Dedifferentiated amniotic fluid mesenchymal stem cell (primary cell): ENCODE data around the gene RNLS.

Experiments used
- DNase-seq: peaks from one replicate; pipeline ENCODE4 v3.0.0-alpha.2; 2016; ENCODE audit errors: extremely low spot score

RNLS gene

DNA sequence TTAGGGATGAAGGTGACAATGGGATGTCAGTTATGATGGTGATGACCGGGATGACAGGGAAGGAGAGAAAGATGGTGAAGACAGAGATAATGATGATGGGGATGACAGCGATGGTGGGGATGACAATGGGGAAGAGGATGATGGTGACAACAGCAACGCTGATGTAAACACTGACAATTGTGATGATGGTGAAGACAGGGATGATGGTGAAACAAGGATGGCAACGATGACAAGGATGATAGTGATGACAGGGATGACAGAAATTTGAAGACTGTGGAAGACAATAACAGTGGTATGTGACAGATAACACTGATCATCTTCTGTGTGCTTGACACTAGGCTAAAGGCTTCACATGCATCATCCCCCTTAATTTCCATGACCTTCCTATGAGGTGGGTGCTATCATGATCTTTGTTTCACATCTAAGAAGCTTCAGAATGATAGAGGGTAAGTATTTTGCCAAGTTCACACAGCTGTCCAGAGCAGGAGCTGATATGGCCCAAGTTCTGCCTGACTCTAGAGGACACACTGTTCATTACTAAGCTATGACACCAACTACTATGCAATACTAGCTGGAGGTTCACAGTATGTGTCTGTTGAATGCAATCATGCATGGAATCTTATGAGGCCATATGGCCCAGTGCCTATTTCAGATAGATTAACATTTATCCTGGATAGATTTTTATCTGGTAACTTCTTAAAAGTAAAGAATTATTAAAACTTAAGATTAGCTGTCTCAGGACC, 105.6 kb downstream of the RNLS start:
- peak; percentile 35 for DNase-seq

DNA sequence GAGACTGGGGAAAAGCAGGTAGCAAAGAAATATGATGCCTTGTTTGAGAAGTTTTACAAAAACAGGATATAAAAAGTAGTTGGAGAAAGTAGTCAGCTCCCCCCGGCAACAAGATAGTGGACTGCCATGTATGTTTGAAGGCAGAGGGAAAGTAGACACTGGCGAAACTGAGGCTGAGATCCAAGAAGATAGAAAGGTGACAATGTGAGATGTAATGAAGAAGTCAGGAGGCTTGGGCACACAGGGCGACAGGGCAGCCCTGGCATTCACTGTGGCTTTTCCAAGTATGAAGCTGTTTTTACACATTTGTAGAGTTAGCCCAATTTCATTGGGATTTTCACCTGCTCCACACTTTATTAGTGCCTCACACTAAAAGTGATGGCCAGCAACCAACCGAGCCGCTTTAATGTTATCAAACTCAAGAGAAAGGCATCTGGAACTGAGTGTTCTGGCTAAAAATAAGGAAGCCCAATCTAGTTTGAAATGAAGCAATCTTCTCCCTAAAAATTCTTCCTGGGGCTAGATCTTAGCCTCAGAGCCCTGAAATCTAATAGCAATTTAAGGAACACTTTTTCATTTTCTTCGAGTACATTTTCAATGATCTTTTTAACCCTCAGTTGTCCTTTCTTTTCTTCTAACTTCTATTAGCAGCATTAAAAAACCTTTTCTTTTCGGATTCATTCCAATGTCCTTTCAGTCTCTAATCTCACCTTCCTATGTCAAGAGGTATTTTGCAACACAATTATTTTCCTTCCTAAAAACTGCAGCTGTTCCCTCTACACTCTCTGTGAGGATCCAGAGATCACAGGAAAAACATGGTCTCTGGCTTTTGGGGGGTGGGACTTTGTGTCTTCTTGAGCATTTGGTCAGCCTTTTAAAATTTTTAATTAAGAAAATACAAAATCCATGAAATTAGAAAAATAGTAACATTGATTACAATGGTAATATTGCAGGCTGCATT, 108.0 kb downstream of the RNLS start:
- no peak for DNase-seq

DNA sequence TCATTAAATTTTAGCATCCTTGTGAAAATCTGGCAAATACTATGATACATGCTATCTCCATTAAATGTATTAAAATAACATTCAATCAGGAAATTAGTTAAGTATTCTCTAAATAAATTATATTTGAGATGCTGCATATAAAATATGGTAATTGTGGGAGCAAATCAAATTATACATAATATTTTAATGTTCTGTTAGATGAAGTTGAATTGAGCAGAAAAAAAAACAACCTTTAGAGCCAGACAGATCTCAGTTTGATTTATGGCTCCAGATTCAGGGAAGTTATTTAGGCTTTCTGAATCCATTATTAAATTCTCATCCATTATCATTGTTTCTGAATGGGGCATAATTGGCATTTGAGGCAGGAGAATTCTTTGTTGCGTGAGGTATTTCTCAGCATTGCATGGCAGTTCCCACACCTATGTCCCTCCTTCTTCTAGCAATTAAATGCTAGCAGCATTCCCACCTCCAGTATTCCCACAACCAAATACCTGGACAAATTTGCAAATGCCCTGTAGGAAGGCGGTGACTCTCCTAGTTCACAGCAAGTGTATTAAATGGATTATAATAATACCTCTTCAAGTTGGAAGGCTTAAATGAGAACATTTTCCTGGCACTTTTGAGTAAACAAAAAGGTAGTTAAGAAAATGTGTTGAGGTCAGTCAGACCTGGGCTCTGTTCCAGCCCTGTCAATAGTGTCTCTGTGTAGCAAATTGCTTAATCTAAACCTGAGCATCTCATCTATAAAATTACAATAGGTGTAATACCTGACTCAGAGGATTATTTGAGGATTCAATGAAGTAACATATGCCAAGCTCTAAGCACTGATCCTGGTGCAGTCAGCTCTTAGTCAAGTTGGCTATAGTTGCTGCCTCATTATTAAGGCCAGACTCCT, 108.9 kb downstream of the RNLS start:
- DNase-seq = no peak

DNA sequence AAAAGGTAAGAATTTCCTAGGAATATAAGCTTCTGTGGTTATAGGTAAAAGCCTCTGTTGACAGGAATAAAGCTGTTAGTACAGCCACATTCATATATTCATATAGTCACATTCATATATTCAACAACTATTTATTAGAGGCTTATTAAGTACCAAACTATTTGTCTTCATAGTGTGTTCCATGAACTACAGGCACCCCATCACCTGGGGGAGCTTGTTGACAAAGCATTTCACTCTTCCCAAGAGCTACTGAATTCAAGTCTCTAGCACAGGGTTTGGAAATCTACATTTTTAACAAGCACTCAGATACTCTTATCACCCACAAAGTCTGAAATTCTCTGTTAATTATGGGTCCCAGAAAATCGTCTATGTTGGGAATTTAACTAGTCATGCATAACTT, 110.6 kb downstream of the RNLS start:
- no peak for DNase-seq

DNA sequence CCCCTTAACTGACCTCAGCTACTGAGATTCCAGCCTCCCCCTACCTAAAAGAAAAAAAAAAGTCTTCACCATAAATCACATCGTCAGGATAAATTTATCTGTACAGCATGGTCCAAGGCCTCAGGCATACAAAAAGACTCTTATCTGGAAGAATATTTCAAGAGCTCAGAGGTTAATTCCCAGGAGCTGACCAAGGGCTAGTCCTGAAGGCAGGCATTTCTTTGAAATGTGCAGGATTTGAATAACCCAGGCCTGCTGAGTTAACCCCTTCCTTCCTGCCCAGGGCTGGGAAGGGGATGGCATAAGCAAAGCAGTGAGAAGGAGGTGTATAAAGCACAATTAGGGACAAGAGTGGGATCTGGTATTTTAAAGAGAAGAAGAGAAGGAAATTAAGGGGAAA, 111.2 kb downstream of the RNLS start:
- DNase-seq = no peak

DNA sequence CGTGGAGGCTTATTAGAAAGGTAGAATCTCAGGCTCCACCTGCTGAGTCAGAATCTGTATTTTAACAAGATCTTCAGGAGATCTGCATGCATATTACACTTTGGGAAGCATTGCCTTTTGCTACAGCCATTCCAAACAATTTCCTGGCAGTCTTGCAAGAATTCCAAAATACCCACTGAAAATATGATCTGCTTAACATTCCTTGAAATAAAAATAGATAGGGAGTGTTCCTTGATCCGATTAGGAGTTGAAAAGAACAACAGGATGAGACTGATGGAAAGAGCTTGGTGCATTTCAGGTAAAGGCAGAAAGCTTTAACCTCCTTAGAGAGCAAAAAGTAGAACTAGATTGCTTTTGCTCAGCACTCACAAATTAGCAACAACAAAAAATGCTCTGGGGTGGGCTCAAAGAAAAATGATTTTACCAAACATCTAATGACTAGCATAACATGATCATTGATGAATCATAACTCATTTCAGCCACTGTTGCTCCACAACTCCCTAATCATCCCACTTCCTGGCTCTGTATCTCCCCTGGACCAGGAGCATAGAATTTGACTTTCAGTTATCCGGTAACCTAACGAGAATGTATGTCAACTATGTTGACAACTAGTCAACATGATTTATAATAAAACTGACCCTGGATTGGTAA, 115.2 kb downstream of the RNLS start:
- no peak for DNase-seq

DNA sequence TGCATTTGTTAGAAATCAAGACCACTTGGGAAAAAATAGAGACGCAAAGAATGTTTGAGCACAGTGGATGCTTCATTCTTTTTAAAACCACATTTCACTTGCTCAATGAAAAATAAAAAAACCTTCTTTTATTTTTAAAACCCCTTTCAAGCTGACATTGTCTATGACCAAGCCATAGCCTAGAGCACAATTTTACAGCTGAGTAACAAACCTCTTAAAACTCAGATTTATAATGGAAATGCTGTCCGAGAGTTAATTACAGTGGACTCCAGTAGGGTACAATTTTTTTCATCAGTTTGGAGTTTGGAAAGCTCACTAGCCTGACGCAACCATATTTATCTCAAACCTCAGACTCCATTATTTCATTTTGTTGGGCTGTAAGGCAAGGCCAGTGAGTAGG, 116.3 kb downstream of the RNLS start:
- DNase-seq = no peak

DNA sequence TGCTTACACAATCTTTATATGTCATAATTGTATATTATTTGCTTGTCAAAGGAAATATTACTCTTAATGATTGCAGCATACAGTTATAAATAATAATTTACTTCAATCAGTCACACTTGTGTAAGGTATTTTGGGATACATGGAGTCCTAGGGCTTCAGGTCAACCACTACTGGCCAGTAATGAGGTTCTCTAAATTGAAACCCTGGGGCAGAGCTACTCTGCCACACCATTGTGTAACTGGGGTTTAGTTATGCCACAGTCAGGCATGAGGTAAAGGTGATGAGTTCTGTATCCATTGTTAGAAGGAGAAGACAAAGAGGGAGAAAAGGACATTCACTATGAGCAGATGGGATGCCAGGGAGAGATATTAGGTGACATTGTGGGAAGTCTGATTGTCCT, 117.4 kb downstream of the RNLS start:
- DNase-seq = no peak

DNA sequence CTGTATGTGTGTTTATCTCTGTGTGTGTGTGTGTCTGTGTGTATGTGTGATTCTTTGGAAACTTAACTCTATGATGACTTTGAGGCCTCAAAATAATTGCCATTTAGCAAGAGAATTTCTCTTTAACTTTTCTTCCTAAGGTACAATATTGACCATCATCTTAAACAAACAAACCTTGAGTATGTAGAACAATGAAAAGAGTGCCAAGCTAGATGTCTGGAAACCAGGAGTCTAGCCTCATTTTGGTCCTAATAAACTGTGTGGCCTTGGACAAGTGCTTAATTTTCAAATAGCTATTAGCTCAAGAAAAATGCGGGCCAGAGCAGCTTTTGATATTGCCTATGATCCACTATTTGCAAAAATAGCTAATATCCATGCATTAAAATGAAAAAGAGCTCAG, 119.3 kb downstream of the RNLS start:
- DNase-seq = no peak

DNA sequence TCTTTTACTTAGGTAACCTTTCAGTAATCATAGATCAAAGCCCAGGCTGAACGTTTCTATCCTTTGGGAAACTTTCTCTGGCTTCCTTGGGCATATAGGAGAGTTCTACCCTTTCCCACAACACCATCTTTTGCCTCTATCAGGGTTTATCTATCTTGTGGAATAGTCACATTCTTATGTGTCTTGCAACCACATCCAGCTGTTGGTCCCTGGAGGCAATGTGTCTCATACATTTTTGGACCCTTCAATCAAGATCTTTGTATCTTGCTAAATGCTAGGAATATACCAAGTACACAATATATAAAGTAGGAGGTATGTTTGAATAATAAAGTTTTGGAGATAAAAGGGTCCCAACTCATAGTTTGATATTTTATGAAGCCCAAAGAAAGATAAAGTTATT, 121.7 kb downstream of the RNLS start:
- no peak for DNase-seq

DNA sequence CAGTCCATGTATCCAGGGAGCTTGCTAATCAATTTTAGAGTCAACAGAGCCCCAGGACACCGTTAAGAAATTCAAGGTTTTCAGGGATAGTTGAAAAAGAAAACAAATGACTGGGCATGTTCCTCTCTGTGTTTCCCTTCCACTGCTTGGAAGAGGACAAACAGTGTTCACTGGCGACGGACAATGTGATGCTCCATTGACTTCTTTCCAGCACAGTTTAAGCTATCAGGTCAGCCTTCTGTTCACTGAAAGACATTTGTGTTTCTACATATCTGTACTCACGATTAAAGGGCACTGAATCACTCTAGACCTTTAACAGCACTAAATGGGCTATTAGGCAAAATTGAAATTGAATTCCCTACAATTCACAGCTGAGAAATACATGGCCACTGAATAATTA, 123.6 kb downstream of the RNLS start:
- DNase-seq = no peak

DNA sequence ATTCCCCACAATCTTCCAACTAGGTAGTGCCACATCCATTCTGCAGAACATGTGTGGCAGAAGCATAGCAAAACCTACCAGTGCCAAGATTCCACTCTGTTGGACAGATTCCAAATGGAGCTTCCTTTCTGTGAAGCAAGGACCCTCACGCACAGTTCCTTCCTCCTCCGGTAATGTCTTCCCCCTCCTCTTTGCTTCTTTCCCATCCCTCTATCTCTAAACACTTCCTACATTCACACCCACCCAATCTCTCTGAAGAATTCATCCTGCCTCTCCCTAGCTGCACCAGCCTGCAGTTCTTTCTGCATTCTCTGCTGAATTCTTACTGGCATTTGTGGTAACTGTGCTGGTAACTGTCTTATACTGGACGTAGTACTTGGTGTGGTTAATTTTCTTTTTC, 124.9 kb downstream of the RNLS start:
- DNase-seq = no peak

DNA sequence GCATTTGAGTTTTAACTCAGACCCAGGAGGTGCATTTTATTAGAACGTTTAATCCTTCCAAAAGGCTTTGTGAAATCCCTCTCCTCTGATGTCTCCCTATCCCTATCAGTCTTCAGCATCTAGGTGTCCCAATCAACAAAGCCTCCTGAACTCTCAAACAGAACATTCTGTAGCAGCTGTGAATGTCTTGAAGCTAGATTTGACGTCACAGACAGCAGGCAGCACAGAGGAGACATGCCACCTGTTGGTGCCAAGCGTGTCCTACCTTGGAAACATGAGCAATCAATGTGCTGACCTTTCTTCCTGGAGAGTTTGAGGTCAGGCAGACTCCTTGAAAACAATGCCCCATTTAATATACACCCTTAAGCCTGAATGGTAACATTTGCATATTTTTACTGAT, 125.5 kb downstream of the RNLS start:
- DNase-seq = no peak

DNA sequence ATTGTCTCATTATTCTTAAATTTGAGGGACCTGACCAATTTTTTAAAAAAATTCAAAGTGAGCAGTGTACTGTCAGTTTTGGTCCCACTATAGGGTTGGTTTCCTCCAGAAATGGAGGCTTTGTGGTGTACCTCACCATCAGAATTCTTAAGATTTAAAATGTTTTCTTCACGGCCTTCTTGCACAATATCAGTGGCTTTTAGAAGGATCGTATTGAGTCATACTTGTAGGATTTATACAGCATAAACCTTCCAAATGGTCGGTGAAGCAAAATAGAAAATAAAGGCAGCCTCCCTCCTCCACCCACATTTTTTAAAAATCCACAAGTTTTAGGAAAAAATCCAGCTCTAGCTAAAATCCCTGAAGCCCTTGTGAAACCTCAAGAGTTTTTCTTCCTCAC, 126.4 kb downstream of the RNLS start:
- DNase-seq = peak; percentile 89

DNA sequence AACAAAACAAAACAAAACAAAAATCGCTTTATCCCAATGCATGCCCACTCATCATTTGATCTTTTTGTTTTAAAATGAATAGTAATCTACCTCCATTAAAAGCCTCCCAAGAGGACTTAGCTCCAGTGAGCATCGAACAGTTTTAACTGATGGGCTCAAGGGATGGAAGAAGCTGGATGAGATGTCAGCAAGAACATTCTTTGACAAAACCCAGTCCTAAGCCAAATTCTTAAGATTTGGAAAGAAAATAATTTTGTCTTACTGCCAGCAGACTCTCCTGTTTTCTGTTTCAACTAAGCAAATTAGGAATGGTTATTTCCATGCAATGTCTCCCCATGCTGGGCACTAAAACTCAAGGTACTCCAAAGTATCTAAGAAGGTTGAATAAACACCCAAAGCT, 127.3 kb downstream of the RNLS start:
- peak; percentile 62 for DNase-seq

DNA sequence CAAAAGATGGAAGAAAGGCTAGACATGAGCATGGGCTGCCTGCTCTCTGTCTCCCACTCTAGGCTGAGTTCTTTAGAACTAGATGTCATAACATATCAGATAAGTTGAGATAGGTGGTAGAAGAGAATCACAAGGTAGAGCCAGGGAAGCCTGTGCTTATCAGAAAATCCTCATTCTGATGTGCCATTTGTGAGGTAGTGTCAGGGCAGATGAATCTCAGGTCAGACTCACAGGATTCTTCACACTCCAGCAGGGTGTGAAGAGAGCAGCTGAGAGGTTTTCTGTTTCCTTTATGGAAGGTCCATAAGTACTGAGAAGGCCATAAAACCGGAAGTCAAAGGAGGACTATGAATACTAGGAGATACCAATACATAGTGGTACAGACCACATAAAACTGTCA, 132.9 kb downstream of the RNLS start:
- DNase-seq = no peak

DNA sequence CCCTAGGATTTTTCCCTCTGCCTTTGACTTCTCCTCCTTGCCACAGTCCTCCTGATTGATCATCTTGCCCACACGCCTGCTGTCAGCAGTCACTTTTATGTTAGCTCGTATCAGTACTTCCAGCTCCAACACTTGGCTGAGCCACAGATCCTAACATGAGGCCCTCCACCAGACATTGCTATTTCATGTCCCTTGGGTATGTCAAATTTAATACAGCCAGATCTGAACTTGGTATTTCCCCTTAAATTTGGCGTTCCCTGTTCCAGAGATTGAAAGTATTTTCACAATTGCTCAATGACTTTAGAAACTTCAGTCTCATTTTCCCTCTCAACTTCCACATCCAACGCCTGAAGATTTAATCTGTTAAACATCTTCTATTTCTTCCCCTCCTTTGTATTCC, 140.4 kb downstream of the RNLS start:
- DNase-seq = no peak

DNA sequence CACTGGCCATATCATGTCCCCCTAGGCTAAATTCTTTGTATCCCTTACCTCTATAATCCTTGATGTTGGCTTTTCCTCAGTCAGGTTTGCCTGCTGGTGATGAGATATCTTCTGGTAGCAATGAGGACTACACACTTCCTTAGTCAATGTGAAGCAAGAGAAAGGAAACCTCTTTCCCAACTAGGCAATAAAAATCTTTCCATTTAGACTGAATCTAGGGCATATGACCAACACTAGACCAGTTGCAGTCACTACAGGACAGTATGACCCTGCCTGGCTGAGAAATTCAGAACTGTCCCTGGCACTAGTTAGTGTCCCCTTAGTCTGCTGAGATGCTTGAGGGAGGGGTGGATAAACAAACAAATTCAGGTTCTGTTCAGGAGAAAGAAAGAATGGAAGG, 142.6 kb downstream of the RNLS start:
- DNase-seq = no peak

DNA sequence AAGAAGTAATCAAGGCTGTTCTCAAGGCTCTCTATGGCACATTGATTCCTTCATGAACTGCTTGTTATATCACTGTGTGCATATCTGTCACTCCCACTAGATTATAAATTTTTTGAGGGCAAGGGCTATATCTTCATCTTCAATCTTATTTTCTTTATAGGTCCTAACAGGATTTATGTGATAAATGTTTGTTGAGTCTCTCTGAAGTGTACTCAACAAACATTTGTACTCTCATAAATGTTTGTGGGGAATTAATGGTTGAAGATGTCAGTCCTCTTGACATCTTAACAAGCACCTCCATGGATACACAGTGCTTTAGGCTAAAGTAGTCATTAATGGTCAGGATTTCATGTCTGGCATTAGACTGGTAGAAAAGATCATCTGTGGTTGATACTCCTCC, 143.2 kb downstream of the RNLS start:
- no peak for DNase-seq

DNA sequence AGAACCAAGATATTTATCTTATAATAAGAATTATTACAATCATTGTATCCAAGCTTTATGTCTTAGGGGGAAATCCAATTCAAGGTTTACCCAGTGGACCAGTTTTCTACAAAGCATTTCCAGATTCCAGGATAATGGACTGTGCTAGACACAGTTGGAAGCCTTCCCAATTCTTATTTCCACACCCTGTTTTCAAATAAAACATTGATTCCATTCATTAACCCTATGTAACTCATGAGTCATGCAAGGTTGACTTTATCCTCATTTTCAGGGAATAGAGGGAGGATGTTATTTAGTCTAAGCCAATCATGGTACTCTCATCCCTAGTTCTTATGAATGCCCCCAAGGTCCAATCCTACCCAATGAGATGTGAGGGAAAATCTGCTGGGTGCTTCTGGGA, 145.7 kb downstream of the RNLS start:
- DNase-seq = no peak

DNA sequence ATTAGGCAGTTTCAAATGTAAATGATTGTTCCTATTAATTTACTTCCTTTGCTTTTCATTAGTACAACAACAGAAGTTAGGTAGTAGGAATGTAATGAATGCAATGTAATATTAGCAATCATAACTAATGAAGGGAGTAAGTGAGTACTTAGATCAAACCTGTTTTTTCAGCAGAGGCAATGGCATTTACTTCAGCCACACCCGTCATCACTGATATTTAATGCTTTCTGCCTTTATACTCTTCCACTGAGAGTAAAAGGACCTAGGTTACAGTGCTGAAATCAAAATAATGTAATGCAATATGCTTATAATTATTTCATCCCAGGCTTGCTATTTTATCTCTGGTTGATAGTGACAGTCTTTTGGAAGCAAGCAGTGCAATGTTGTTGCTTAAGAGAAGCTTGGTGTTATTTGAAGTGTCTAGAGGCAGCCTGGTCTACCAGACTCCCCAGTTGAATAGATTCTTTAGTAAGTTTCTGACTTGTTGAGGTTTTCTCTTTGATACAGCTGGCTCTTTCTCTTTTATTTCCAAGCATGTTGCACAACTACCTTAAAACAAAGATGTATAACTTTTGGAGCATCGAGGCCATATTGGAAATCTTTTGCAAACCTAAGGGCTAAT, 149.4 kb downstream of the RNLS start:
- no peak for DNase-seq
